HepG2 (cell line): ENCODE measurements around the gene VAC14. TPM values are rescaled to one million over a fixed set of nuclear protein-coding genes. Genes with fewer than 3 reads are reported as not detected.

Source experiments
- BCL3 ChIP-seq: sonication (generic); formaldehyde crosslinking; IDR thresholded peaks from 2 replicates; pipeline ENCODE4 v1.5.1; 2020; ENCODE audit warnings: mild to moderate bottlenecking, missing genetic modification reagents, moderate library complexity
- EP300 ChIP-seq, 3 experiments: sonication (generic) in 1 of 3; formaldehyde crosslinking in 1 of 3; IDR thresholded peaks; 2 replicates each; pipeline versions ENCODE4 v1.5.1 to v1.6.1; 2011 to 2020; ENCODE audit warnings: low read depth in 2 of 3, low read length in 2 of 3, borderline replicate concordance in 1 of 3, improper control_type of control experiment in 1 of 3, mild to moderate bottlenecking in 1 of 3, missing genetic modification reagents in 1 of 3, moderate library complexity in 1 of 3
- ESRRA ChIP-seq: sonication (generic); formaldehyde crosslinking; IDR thresholded peaks from 2 replicates; pipeline ENCODE4 v1.5.1; 2020; ENCODE audit warnings: mild to moderate bottlenecking, low read depth, missing genetic modification reagents
- GABPB1 ChIP-seq: IDR thresholded peaks from 2 replicates; pipeline ENCODE4 v1.6.1; 2016; ENCODE audit warnings: mild to moderate bottlenecking, missing genetic modification reagents, moderate library complexity, missing compliant biosample characterization
- GMEB1 ChIP-seq: sonication (generic); formaldehyde crosslinking; IDR thresholded peaks from 2 replicates; pipeline ENCODE4 v1.5.1; 2020; ENCODE audit warnings: missing genetic modification reagents, mild to moderate bottlenecking, borderline replicate concordance
- HDAC6 ChIP-seq: fragments of 200-600 bp; sonication (generic); IDR thresholded peaks from 2 replicates; pipeline ENCODE4 v1.7.0; 2017; ENCODE audit warnings: mild to moderate bottlenecking, antibody characterized with exemption, low read length, low read depth
- JUN ChIP-seq: sonication (generic); formaldehyde crosslinking; IDR thresholded peaks from 2 replicates; pipeline ENCODE4 v1.4.0; 2020; ENCODE audit warnings: mild to moderate bottlenecking, missing genetic modification reagents
- MTF2 ChIP-seq: sonication (generic); formaldehyde crosslinking; IDR thresholded peaks from 2 replicates; pipeline ENCODE4 v1.5.0; 2020; ENCODE audit warnings: missing genetic modification reagents, borderline replicate concordance
- MXI1 ChIP-seq: IDR thresholded peaks from 3 replicates; pipeline ENCODE4 v1.6.1; 2012; ENCODE audit warnings: low read depth, low read length, inconsistent platforms, borderline replicate concordance
- NBN ChIP-seq: fragments of 450-650 bp; conservative IDR thresholded peaks from 2 replicates; pipeline ENCODE4 v1.6.1; 2017
- NCOR1 ChIP-seq: fragments of 200-600 bp; sonication (generic); IDR thresholded peaks from 2 replicates; pipeline ENCODE4 v1.7.0; 2017; ENCODE audit warnings: antibody characterized with exemption, low read length, borderline replicate concordance
- RORA ChIP-seq: sonication (generic); formaldehyde crosslinking; IDR thresholded peaks from 2 replicates; pipeline ENCODE4 v1.5.0; 2020; ENCODE audit warnings: mild to moderate bottlenecking, missing genetic modification reagents, moderate library complexity
- U2AF2 ChIP-seq: fragments of 200-400 bp; formaldehyde crosslinking; IDR thresholded peaks from 2 replicates; pipeline ENCODE4 v1.6.1; 2017; ENCODE audit warnings: low read depth, mild to moderate bottlenecking, low read length
- ZFP36L2 ChIP-seq: sonication (generic); formaldehyde crosslinking; IDR thresholded peaks from 2 replicates; pipeline ENCODE4 v1.4.0; 2020; ENCODE audit warnings: missing genetic modification reagents
- ZNF205 ChIP-seq: IDR thresholded peaks from 2 replicates; pipeline ENCODE4 v1.6.1; 2018; ENCODE audit warnings: missing biosample characterization, missing genetic modification reagents
- ZNF234 ChIP-seq: sonication (generic); formaldehyde crosslinking; conservative IDR thresholded peaks from 2 replicates; pipeline ENCODE4 v1.5.1; 2020; ENCODE audit warnings: mild to moderate bottlenecking, missing genetic modification reagents
- ZNF235 ChIP-seq: sonication (generic); formaldehyde crosslinking; IDR thresholded peaks from 2 replicates; pipeline ENCODE4 v1.8.1; 2023; ENCODE audit warnings: mild to moderate bottlenecking, missing genetic modification reagents, borderline replicate concordance
- ZNF292 ChIP-seq: sonication (generic); formaldehyde crosslinking; IDR thresholded peaks from 2 replicates; pipeline ENCODE4 v1.8.1; 2022; ENCODE audit warnings: mild to moderate bottlenecking, low read depth, missing genetic modification reagents, borderline replicate concordance
- ZNF605 ChIP-seq: sonication (generic); formaldehyde crosslinking; IDR thresholded peaks from 2 replicates; pipeline ENCODE4 v1.8.0; 2022; ENCODE audit warnings: mild to moderate bottlenecking, missing genetic modification reagents
- ZNF773 ChIP-seq: sonication (generic); formaldehyde crosslinking; IDR thresholded peaks from 2 replicates; pipeline ENCODE4 v1.4.0; 2020; ENCODE audit warnings: missing genetic modification reagents, borderline replicate concordance
- polyA plus RNA-seq, 8 experiments: library from polyadenylated mRNA; depleted of rRNA in 3 of 8; stranded (reverse) in 7 of 8; unstranded in 1 of 8; fragments of >200 nt; fragmentation: Illumina TruSeq in 4 of 8; extraction: Trizol in 4 of 8; gene quantifications; 2 replicates each; pipeline versions ENCODE4 v1.2.1 to v1.2.3, GENCODE V29; 2011 to 2016; ENCODE audit warnings: low read depth in 4 of 8, missing spikeins in 1 of 8, mixed read lengths in 1 of 8; ENCODE audit not compliant: insufficient read depth in 1 of 8
- total RNA-seq, 5 experiments: library from RNA; depleted of rRNA; stranded (reverse); fragments of >200 nt; fragmentation: Illumina TruSeq; extraction: Trizol; gene quantifications; 2 replicates each; pipeline ENCODE4 v1.2.3, GENCODE V29; 2016; ENCODE audit warnings: low read depth in 1 of 5
- TF ChIP-seq, protein P1 (sequence below): sonication (generic); formaldehyde crosslinking; IDR thresholded peaks from 2 replicates; pipeline ENCODE4 v1.4.0; 2020; ENCODE audit warnings: missing genetic modification reagents
- TF ChIP-seq, protein P2 (sequence below): sonication (generic); formaldehyde crosslinking; IDR thresholded peaks from 2 replicates; pipeline ENCODE4 v1.5.0; 2020; ENCODE audit warnings: mild to moderate bottlenecking, missing genetic modification reagents

VAC14 gene
- total and polyA plus RNA-seq, 2 of the 13 experiments (the other 11 are each of a cell fraction or from before 2014, with no cell fraction given) = 23.5 to 24.6 TPM

DNA sequence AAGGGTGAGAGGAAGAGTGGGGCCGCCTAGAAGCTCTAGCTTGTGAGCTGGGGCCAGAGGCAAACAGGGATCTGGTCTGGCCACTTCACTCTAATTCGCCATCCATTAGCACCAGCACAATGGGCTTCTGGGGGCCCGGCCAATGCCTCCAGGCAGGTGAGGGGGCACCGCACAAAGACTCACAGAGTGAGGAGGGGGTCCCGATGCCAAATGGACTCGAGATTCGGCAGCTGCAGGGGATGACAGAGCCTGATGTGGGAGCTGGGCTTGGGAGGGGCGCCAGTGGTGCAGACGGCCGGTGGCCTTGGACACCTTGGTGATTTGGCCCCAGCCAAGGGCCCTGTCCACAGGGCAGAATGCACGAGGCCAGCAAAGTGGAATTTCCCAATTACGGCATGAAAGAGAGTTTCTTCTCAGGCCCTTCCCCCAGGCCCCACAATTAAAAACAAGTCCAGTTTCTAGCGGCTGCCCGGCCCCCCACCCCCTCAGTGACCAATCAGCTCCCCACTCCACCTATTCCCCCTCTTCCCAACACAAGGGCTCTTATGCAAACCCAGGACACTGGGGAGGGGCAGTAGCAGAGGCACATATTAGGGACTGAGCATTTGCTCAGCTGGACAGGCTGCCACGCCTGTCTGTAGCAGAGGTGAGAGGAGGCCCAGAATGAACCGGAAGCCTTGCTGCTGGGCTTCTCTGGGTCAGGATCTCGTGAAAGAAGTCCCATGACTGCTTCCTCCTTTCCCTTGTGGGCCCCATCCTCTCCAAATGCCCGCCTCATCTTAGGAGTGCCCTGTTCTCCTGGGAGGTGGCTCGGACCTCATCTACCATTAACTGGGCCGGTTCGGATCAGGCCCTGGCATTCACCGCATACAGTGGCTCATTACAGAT lies 75.7 kb downstream of the VAC14 start (continued):
- TF ChIP-seq ZNF234 (CRISPR knock-in tag) (no peak), RORA (CRISPR knock-in tag) (no peak), EP300 (IDR thresholded peaks at IDR 0.05; ENCODE audit: low read depth in 2 of 2, low read length in 2 of 2) (peak; percentile 92 to 93), EP300 (CRISPR knock-in tag; IDR thresholded peaks at IDR 0.05; ENCODE audit: borderline replicate concordance) (peak; percentile 78), MXI1 (peak; percentile 77; the same call in 2 of the 3 replicates), NCOR1 (peak; percentile 90), ZNF205 (CRISPR knock-in tag) (peak; percentile 32), ZNF605 (CRISPR knock-in tag) (peak; percentile 52; the same call in 1 of the 2 replicates), GABPB1 (CRISPR knock-in tag) (peak; percentile 84), NBN (no peak), HDAC6 (no peak), GMEB1 (peak; percentile 37; the same call in 1 of the 2 replicates), MTF2 (no peak), BCL3 (CRISPR knock-in tag) (no peak; the same call in 1 of the 2 replicates), JUN (CRISPR knock-in tag) (peak; percentile 61; the same call in 1 of the 2 replicates), ESRRA (peak; percentile 73; the same call in 1 of the 2 replicates), ZFP36L2 (CRISPR knock-in tag) (no peak; the same call in 1 of the 2 replicates), U2AF2 (0 out of 2 replicates have a peak, but pooled peaks have one; percentile 59), ZNF235 (no peak), ZNF292 (CRISPR knock-in tag) (peak; percentile 78), ZNF773 (CRISPR knock-in tag) (no peak)
- TF ChIP-seq, protein P1, sequence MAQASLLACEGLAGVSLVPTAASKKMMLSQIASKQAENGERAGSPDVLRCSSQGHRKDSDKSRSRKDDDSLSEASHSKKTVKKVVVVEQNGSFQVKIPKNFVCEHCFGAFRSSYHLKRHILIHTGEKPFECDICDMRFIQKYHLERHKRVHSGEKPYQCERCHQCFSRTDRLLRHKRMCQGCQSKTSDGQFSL (CRISPR knock-in tag) = peak; percentile 80
- TF ChIP-seq, protein P2, sequence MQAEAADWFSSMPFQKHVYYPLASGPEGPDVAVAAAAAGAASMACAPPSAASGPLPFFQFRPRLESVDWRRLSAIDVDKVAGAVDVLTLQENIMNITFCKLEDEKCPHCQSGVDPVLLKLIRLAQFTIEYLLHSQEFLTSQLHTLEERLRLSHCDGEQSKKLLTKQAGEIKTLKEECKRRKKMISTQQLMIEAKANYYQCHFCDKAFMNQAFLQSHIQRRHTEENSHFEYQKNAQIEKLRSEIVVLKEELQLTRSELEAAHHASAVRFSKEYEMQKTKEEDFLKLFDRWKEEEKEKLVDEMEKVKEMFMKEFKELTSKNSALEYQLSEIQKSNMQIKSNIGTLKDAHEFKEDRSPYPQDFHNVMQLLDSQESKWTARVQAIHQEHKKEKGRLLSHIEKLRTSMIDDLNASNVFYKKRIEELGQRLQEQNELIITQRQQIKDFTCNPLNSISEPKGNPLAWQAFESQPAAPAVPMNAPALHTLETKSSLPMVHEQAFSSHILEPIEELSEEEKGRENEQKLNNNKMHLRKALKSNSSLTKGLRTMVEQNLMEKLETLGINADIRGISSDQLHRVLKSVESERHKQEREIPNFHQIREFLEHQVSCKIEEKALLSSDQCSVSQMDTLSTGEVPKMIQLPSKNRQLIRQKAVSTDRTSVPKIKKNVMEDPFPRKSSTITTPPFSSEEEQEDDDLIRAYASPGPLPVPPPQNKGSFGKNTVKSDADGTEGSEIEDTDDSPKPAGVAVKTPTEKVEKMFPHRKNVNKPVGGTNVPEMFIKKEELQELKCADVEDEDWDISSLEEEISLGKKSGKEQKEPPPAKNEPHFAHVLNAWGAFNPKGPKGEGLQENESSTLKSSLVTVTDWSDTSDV (CRISPR knock-in tag) = peak; percentile 43; the same call in 1 of the 2 replicates
